Osteocyte (in vitro differentiated cells): Measurements from ENCODE around the gene CADPS2. TPM values are rescaled to one million over a fixed set of nuclear protein-coding genes. Genes with fewer than 3 reads are reported as not detected.

Experiments
- DNase-seq: peaks from one replicate; pipeline ENCODE4 v3.0.0; 2021; ENCODE audit warnings: mixed read lengths; ENCODE audit not compliant: unreplicated experiment; ENCODE audit errors: extremely low spot score
- H3K27ac Mint-ChIP-seq: one replicate; pipeline ENCODE4 v1.8.0; 2021; ENCODE audit warnings: mild to moderate bottlenecking, mixed read lengths; ENCODE audit not compliant: unreplicated experiment
- H3K27me3 Mint-ChIP-seq: one replicate; pipeline ENCODE4 v1.8.0; 2021; ENCODE audit warnings: mixed read lengths; ENCODE audit not compliant: unreplicated experiment
- H3K36me3 Mint-ChIP-seq: one replicate; pipeline ENCODE4 v1.8.0; 2021; ENCODE audit warnings: mixed read lengths; ENCODE audit not compliant: unreplicated experiment
- H3K4me1 Mint-ChIP-seq: one replicate; pipeline ENCODE4 v1.8.0; 2021; ENCODE audit warnings: mixed read lengths; ENCODE audit not compliant: unreplicated experiment
- H3K4me3 Mint-ChIP-seq: one replicate; pipeline ENCODE4 v1.8.0; 2021; ENCODE audit warnings: mild to moderate bottlenecking, moderate library complexity, mixed read lengths; ENCODE audit not compliant: unreplicated experiment
- H3K9me3 Mint-ChIP-seq: one replicate; pipeline ENCODE4 v1.8.0; 2021; ENCODE audit warnings: mixed read lengths; ENCODE audit not compliant: unreplicated experiment
- total RNA-seq: library from RNA; stranded (reverse); gene quantifications from 2 replicates; pipeline ENCODE4 v1.2.1, GENCODE V29; 2021
- TF ChIP-seq, protein P1 (sequence below): fragments of 200-600 bp; sonication (generic); IDR thresholded peaks from 2 replicates; pipeline ENCODE4 v1.5.0; 2021; ENCODE audit warnings: antibody characterized with exemption, mild to moderate bottlenecking, moderate library complexity

Gene CADPS2
- total RNA-seq, 1 donor from 2014 or later: 0.81 TPM

DNA sequence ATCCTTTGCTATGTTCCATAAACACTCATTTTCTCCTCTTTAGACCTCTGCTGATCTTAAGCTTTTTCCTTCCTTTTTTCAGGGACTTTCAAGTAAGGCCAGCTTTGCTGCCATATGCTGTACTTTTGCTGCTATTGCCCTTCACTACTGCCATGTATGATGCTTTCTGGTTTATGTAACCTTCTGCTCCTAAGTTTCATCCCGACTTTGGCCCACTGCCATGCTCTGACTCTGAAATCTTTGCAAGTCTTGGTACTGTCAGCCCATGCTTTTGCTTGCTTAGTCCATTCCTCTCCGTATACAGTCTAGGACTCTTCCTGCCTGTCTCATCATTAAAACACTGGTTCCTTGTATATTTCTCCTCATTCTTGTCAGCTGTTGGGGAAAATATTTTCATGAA, 339.8 kb downstream of the CADPS2 start:
- TF ChIP-seq, protein P1, sequence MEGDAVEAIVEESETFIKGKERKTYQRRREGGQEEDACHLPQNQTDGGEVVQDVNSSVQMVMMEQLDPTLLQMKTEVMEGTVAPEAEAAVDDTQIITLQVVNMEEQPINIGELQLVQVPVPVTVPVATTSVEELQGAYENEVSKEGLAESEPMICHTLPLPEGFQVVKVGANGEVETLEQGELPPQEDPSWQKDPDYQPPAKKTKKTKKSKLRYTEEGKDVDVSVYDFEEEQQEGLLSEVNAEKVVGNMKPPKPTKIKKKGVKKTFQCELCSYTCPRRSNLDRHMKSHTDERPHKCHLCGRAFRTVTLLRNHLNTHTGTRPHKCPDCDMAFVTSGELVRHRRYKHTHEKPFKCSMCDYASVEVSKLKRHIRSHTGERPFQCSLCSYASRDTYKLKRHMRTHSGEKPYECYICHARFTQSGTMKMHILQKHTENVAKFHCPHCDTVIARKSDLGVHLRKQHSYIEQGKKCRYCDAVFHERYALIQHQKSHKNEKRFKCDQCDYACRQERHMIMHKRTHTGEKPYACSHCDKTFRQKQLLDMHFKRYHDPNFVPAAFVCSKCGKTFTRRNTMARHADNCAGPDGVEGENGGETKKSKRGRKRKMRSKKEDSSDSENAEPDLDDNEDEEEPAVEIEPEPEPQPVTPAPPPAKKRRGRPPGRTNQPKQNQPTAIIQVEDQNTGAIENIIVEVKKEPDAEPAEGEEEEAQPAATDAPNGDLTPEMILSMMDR: no peak
- no peaks in the 10 kb centered on the region for H3K9me3 Mint-ChIP-seq
- peaks cover 5% of the 10 kb centered on the region for H3K27me3 Mint-ChIP-seq
- H3K27ac Mint-ChIP-seq: no peak overlapping the region
- no peaks in the 10 kb centered on the region for H3K36me3 Mint-ChIP-seq
- H3K4me1 Mint-ChIP-seq: no peaks in the 10 kb centered on the region
- no peak overlapping the region for H3K4me3 Mint-ChIP-seq
- DNase-seq: no peak

DNA sequence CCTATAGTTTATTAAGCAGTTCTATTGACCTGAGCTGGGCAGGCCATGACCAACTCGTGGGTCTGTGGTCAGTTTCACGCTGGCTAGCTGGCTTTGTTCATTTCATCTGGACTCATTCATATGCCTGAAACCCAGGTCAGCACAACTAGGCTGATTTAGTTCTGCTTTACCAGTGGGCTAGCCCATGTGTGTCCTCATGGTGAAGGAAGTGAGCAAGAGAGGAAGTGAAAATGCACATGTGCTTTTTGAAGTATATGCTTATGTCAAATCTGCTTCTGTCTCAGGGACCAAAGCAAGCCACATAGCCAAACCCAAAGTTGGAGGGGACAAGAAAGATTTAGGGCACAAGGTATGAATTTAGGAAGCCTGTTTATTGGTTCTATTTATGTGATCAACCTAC, 341.8 kb downstream of the CADPS2 start:
- H3K27ac Mint-ChIP-seq: no peak overlapping the region
- H3K27me3 Mint-ChIP-seq: peaks cover 8% of the 10 kb centered on the region
- DNase-seq: no peak
- TF ChIP-seq, protein P1: no peak
- H3K9me3 Mint-ChIP-seq: no peaks in the 10 kb centered on the region
- H3K36me3 Mint-ChIP-seq: no peaks in the 10 kb centered on the region
- no peak overlapping the region for H3K4me3 Mint-ChIP-seq
- H3K4me1 Mint-ChIP-seq: no peaks in the 10 kb centered on the region

DNA sequence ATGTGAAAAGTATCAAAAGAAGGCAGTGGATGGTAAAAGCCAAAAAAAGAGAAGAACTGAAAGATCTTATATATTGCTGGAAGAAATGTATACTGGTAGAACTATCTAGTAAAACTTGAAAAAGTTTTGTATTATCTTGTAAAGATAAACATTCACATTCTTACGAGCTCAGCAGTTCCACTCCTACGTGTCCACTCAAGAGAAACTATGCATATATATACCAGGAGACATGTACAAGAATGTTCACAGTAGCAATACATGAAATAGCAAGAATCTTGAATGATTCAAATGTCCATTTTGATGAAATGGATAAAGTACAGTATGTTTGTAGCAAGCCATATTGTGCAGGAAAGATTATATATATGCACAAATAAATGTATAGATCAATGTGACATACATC, 342.4 kb downstream of the CADPS2 start:
- Mint-ChIP-seq H3K4me1 (no peaks in the 10 kb centered on the region), H3K4me3 (no peak overlapping the region)

GRCh38 chr7:122543166-122543565, 343.1 kb downstream of the CADPS2 start:
- peaks cover 9% of the 10 kb centered on the region for H3K27me3 Mint-ChIP-seq
- H3K4me3 Mint-ChIP-seq: no peak overlapping the region
- no peaks in the 10 kb centered on the region for H3K9me3 Mint-ChIP-seq
- H3K36me3 Mint-ChIP-seq: no peaks in the 10 kb centered on the region
- DNase-seq: no peak
- H3K27ac Mint-ChIP-seq: no peak overlapping the region
- TF ChIP-seq, protein P1: no peak
- H3K4me1 Mint-ChIP-seq: no peaks in the 10 kb centered on the region

More for the DNA sequence above, 342.4 kb downstream of the CADPS2 start:
- Mint-ChIP-seq H3K27ac (no peak overlapping the region), H3K9me3 (no peaks in the 10 kb centered on the region), H3K27me3 (peaks cover 9% of the 10 kb centered on the region), H3K36me3 (no peaks in the 10 kb centered on the region)
- TF ChIP-seq, protein P1: no peak
- DNase-seq: no peak

GRCh38 chr7:122535086-122535485, 351.2 kb downstream of the CADPS2 start:
- peaks cover 46% of the 10 kb centered on the region for H3K27me3 Mint-ChIP-seq
- no peak overlapping the region for H3K4me3 Mint-ChIP-seq
- DNase-seq: no peak
- H3K36me3 Mint-ChIP-seq: no peaks in the 10 kb centered on the region
- TF ChIP-seq, protein P1: no peak
- no peaks in the 10 kb centered on the region for H3K4me1 Mint-ChIP-seq
- no peak overlapping the region for H3K27ac Mint-ChIP-seq
- H3K9me3 Mint-ChIP-seq: no peaks in the 10 kb centered on the region
